BLaER1 treated with 17β-estradiol and CSF1 and Interleukin-3, amounts not matched to agents 10 nM and 100 nM (cell line): Measurements from ENCODE around the gene STX12.
"Not testable (repeated sequence)": the region's sequence is repeated elsewhere in the genome, so short reads cannot be mapped to it uniquely, and the experiment has no call there.

Experiments used
- H3K27ac ChIP-seq, 11 experiments: shearing (Covaris generic); formaldehyde crosslinking; 2 replicates each; pipeline ENCODE4 v1.8.1; 2022
- H3K27me3 ChIP-seq, 11 experiments: shearing (Covaris generic); formaldehyde crosslinking; 2 replicates each; pipeline ENCODE4 v1.8.1; 2022
- H3K36me3 ChIP-seq, 11 experiments: shearing (Covaris generic); formaldehyde crosslinking; 2 replicates each; pipeline ENCODE4 v1.8.1; 2022
- H3K4me1 ChIP-seq, 10 experiments: shearing (Covaris generic); formaldehyde crosslinking; 2 replicates each; pipeline ENCODE4 v1.8.1; 2022
- H3K4me2 ChIP-seq, 11 experiments: shearing (Covaris generic); formaldehyde crosslinking; 2 replicates each; pipeline ENCODE4 v1.8.1; 2022
- H3K4me3 ChIP-seq, 10 experiments: shearing (Covaris generic); formaldehyde crosslinking; 2 replicates each; pipeline ENCODE4 v1.8.1; 2022
- H3K9ac ChIP-seq, 11 experiments: shearing (Covaris generic); formaldehyde crosslinking; 2 replicates each; pipeline ENCODE4 v1.8.1; 2022
- H3K9me3 ChIP-seq, 11 experiments: shearing (Covaris generic); formaldehyde crosslinking; replicated peaks in 1 of 11; 2 replicates each; pipeline ENCODE4 v1.8.1; 2022
- H4K20me1 ChIP-seq, 11 experiments: shearing (Covaris generic); formaldehyde crosslinking; 2 replicates each; pipeline ENCODE4 v1.8.1; 2022
- Cebpa-rat ChIP-seq, 11 experiments: shearing (Covaris generic); IDR thresholded peaks; 2 replicates each; pipeline ENCODE4 v1.8.1; 2022

Gene STX12

GRCh38 chr1:27772036-27772931 is 735 bp upstream of the STX12 start:
- H3K27me3 ChIP-seq, result no peaks in the 10 kb centered on the region
- peak overlapping the region; percentile 62 to 99 (median 85) for H3K27ac ChIP-seq
- H4K20me1 ChIP-seq, result peaks cover 10 to 41% (median 34%) of the 10 kb centered on the region in 11 experiments; a peak in 16 of 22 replicates
- peak overlapping the region; percentile 81 to 100 (median 92) for H3K9ac ChIP-seq
- peak overlapping the region; percentile 59 to 92 (median 79) for H3K4me2 ChIP-seq
- peaks cover 3 to 23% (median 20%) of the 10 kb centered on the region in 11 experiments; a peak in 19 of 22 replicates for H3K36me3 ChIP-seq
- TF ChIP-seq Cebpa-rat (IDR thresholded peaks at IDR 0.05), result no peak
- no peaks in the 10 kb centered on the region for H3K9me3 ChIP-seq
- H3K4me1 ChIP-seq, result peaks cover 20 to 46% (median 22%) of the 10 kb centered on the region in 10 experiments
- peak overlapping the region; percentile 88 to 100 (median 96) for H3K4me3 ChIP-seq

DNA sequence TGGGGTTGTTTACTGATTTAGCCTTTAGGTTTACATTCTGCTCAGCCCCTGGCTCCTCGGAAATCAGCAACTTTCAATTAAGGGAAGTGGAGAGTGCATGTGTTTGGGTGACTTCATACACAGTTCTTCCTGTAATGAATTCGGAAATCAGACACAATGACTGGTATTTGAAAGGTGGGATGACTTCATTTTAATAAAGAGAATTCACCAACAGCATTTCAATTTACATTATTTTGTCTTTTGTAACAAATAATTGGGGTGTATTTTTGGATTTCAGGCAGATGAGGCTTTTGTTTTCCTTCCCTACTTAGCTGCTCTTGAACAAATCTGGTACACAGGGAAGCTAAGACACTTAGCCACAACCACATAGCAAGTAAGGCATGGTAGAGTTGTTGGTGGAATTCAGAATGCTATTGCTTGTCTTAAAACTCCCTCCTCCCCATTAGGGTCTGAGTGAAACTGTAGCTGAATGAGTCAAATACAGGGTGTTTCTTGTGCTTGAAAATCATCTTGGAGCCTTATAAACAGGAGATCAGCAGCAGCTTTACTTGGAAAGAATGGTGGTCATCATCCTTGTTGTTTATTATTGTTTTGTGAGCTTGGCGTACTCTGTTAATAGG is 917 bp downstream of the STX12 start:
- Histone ChIP-seq H3K9ac (peak overlapping the region; percentile 83 to 100 (median 93)), H3K27ac (peak overlapping the region; percentile 76 to 99 (median 86)), H3K4me2 (peak overlapping the region; percentile 79 to 99 (median 89)), H4K20me1 (peaks cover 22 to 57% (median 50%) of the 10 kb centered on the region in 11 experiments; a peak in 16 of 22 replicates), H3K36me3 (peaks cover 3 to 40% (median 24%) of the 10 kb centered on the region in 11 experiments; a peak in 20 of 22 replicates), H3K4me1 (peaks cover 20 to 57% (median 27%) of the 10 kb centered on the region in 10 experiments), H3K27me3 (no peaks in the 10 kb centered on the region), H3K9me3 (no peaks in the 10 kb centered on the region), H3K4me3 (peak overlapping the region; percentile 88 to 100 (median 96))
- TF ChIP-seq Cebpa-rat (IDR thresholded peaks at IDR 0.05), result no peak

DNA sequence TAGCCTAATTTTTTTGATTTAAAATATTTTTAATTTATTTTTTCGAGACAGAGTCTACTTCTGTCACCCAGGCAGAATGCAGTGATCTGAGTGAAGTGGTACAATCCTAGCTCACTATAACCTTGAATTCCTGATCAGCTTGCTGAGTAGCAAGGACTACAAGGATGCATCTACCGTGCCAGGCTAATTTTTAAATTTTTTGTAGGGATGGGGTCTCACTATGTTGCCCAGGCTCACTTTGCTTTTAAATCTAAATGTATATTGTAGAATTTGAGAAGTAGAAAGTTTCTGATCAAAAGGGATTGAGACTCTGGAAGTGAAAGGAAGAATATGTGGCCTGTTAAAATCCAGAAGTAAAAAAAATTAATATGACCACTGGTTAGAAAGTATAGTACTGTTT is 1.6 kb downstream of the STX12 start:
- peak overlapping the region in 9 of 11 experiments; percentile 76 to 99 (median 89); a peak in 16 of 22 replicates for H3K27ac ChIP-seq
- TF ChIP-seq Cebpa-rat (IDR thresholded peaks at IDR 0.05), result no peak
- H3K36me3 ChIP-seq, result peaks cover 7 to 47% (median 28%) of the 10 kb centered on the region in 11 experiments; a peak in 20 of 22 replicates
- H4K20me1 ChIP-seq, result peaks cover 22 to 64% (median 58%) of the 10 kb centered on the region in 11 experiments; a peak in 16 of 22 replicates
- no peaks in the 10 kb centered on the region for H3K27me3 ChIP-seq
- peak overlapping the region; percentile 83 to 100 (median 93); a peak in 21 of 22 replicates for H3K9ac ChIP-seq
- peaks cover 20 to 64% (median 30%) of the 10 kb centered on the region in 10 experiments for H3K4me1 ChIP-seq
- H3K9me3 ChIP-seq, result no peaks in the 10 kb centered on the region
- H3K4me3 ChIP-seq, result peak overlapping the region; percentile 88 to 100 (median 96); a peak in 17 of 20 replicates
- H3K4me2 ChIP-seq, result peak overlapping the region; percentile 79 to 99 (median 89)

- peaks cover 20 to 71% (median 34%) of the 10 kb centered on the region in 10 experiments for H3K4me1 ChIP-seq
- H3K4me3 ChIP-seq, result peak overlapping the region in 2 of 10 experiments; percentile 98 to 100; a peak in 2 of 20 replicates
- H3K9ac ChIP-seq, result peak overlapping the region in 3 of 11 experiments; percentile 96 to 100 (median 98); a peak in 4 of 22 replicates
- H3K27me3 ChIP-seq, H3K9me3 ChIP-seq, H3K27ac ChIP-seq: not testable (repeated sequence)
- H3K36me3 ChIP-seq, result peaks cover 7 to 54% (median 33%) of the 10 kb centered on the region in 11 experiments; a peak in 21 of 22 replicates
- H4K20me1 ChIP-seq, result peaks cover 22 to 71% (median 64%) of the 10 kb centered on the region in 11 experiments; a peak in 16 of 22 replicates
- H3K4me2 ChIP-seq, result peak overlapping the region in 5 of 11 experiments; percentile 88 to 99 (median 88); a peak in 8 of 22 replicates
These were observed 2.3 kb downstream of the STX12 start for GRCh38 chr1:27775336-27775735.

DNA sequence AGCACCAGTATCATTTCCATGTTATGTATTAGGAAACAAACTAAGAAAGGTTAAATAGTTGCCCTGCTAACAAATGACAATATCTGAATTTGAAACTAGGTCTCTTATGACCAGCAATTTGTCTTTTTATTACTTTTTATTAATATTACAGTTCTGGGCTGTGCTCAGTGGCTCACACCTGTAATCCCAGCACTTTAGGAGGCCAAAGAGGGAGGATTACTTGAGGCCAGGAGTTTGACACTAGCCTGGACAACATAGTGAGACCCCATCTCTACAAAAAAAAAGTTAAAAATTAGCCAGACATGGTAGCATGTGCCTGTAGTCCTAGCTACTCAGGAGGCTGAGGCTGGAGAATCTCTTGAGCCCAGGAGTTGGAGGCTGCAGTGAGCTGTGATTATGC is 3.3 kb downstream of the STX12 start:
- peaks cover 20 to 77% (median 37%) of the 10 kb centered on the region in 10 experiments for H3K4me1 ChIP-seq
- peak overlapping the region in 2 of 11 experiments; percentile 7 to 47; a peak in 3 of 22 replicates for H3K9ac ChIP-seq
- H3K27me3 ChIP-seq, H3K9me3 ChIP-seq, H3K27ac ChIP-seq, H3K4me3 ChIP-seq: not testable (repeated sequence)
- peak overlapping the region in 2 of 11 experiments; percentile 88 to 99; a peak in 4 of 22 replicates for H3K4me2 ChIP-seq
- H4K20me1 ChIP-seq, result peaks cover 22 to 81% (median 73%) of the 10 kb centered on the region in 11 experiments; a peak in 16 of 22 replicates
- H3K36me3 ChIP-seq, result peaks cover 7 to 63% (median 42%) of the 10 kb centered on the region in 11 experiments; a peak in 21 of 22 replicates

- Histone ChIP-seq H3K4me1 (peaks cover 10 to 75% (median 27%) of the 10 kb centered on the region in 10 experiments), H3K9ac (peak overlapping the region in 2 of 11 experiments; percentile 2 to 41; a peak in 2 of 22 replicates), H4K20me1 (peaks cover 22 to 98% (median 90%) of the 10 kb centered on the region in 11 experiments; a peak in 18 of 22 replicates), H3K4me3 (no peak overlapping the region), H3K27me3 (no peaks in the 10 kb centered on the region), H3K27ac (peak overlapping the region in 1 of 11 experiments; percentile 34; a peak in 1 of 22 replicates), H3K9me3 (no peaks in the 10 kb centered on the region), H3K4me2 (peak overlapping the region in 3 of 11 experiments; percentile 58 to 99 (median 64); a peak in 6 of 22 replicates), H3K36me3 (peaks cover 10 to 74% (median 47%) of the 10 kb centered on the region in 11 experiments; a peak in 21 of 22 replicates)
- no peak for TF ChIP-seq Cebpa-rat (IDR thresholded peaks at IDR 0.05)
These were observed 5.0 kb downstream of the STX12 start for GRCh38 chr1:27778056-27778455.

- H3K9ac ChIP-seq, result 0 out of 22 replicates have a peak overlapping the region, but pooled peaks of 1 of the 11 experiments have one; percentile 16
- H3K4me3 ChIP-seq, result no peak overlapping the region
- H3K36me3 ChIP-seq, result peaks cover 10 to 84% (median 53%) of the 10 kb centered on the region in 11 experiments; a peak in 21 of 22 replicates
- H3K4me1 ChIP-seq, result peaks cover 7 to 80% (median 24%) of the 10 kb centered on the region in 10 experiments
- H3K4me2 ChIP-seq, result peak overlapping the region in 5 of 11 experiments; percentile 2 to 99 (median 58); a peak in 9 of 22 replicates
- TF ChIP-seq Cebpa-rat (IDR thresholded peaks at IDR 0.05), result no peak
- H3K27ac ChIP-seq, result peak overlapping the region in 4 of 11 experiments; percentile 8 to 48 (median 38); a peak in 6 of 22 replicates
- H3K27me3 ChIP-seq, result no peaks in the 10 kb centered on the region
- no peaks in the 10 kb centered on the region for H3K9me3 ChIP-seq
- peaks cover 17 to 100% (median 98%) of the 10 kb centered on the region in 11 experiments; a peak in 19 of 22 replicates for H4K20me1 ChIP-seq
These were observed 6.1 kb downstream of the STX12 start for GRCh38 chr1:27779122-27779521.

- Histone ChIP-seq H3K4me1 (peaks cover 0 to 77% (median 12%) of the 10 kb centered on the region in 10 experiments; a peak in 9 of 20 replicates), H3K9me3 (no peaks in the 10 kb centered on the region), H3K36me3 (peaks cover 4 to 78% (median 33%) of the 10 kb centered on the region in 11 experiments; a peak in 17 of 22 replicates), H3K4me2 (no peak overlapping the region), H3K9ac (no peak overlapping the region), H3K27me3 (no peaks in the 10 kb centered on the region), H4K20me1 (peaks cover 8 to 100% (median 96%) of the 10 kb centered on the region in 11 experiments; a peak in 21 of 22 replicates), H3K4me3 (no peak overlapping the region), H3K27ac (no peak overlapping the region)
- TF ChIP-seq Cebpa-rat (IDR thresholded peaks at IDR 0.05), result no peak
These were observed 9.9 kb downstream of the STX12 start for GRCh38 chr1:27782950-27783349.
